HL-60 (cell line): Measurements from ENCODE around the gene KIF3A.

Source experiments
- DNase-seq, 2 experiments: peaks; one replicate each; pipeline ENCODE4 v3.0.0-alpha.2; 2010 to 2020; ENCODE audit warnings: low read depth in 1 of 2, low spot score in 1 of 2
- H3K27ac ChIP-seq: fragments of 250-450 bp; sonication (Bioruptor Pico); replicated peaks from 2 replicates; pipeline ENCODE4 v1.5.1; 2020; ENCODE audit warnings: mild to moderate bottlenecking, moderate library complexity
- H3K27me3 ChIP-seq: fragments of 250-450 bp; sonication (Bioruptor Pico); 2 replicates; pipeline ENCODE4 v1.5.1; 2021; ENCODE audit warnings: mild to moderate bottlenecking, moderate library complexity; ENCODE audit not compliant: insufficient read depth, poor library complexity, severe bottlenecking
- H3K4me3 ChIP-seq: replicated peaks from 2 replicates; pipeline ENCODE4 v1.5.1; 2011; ENCODE audit warnings: mild to moderate bottlenecking, control low read depth, low read length; ENCODE audit not compliant: insufficient read depth
- CTCF ChIP-seq: IDR thresholded peaks from one replicate; pipeline ENCODE4 v1.5.1; 2011; ENCODE audit warnings: low read length, control low read depth, inconsistent platforms; ENCODE audit not compliant: insufficient read depth
- GABPA ChIP-seq: IDR thresholded peaks from 2 replicates; pipeline ENCODE4 v1.6.1; 2012; ENCODE audit warnings: low read depth
- POLR2AphosphoS5 ChIP-seq: IDR thresholded peaks from 2 replicates; pipeline ENCODE4 v1.6.1; 2012; ENCODE audit warnings: low read depth
- REST ChIP-seq: IDR thresholded peaks from 2 replicates; pipeline ENCODE4 v1.6.1; 2012; ENCODE audit warnings: low read depth; ENCODE audit not compliant: insufficient replicate concordance
- SPI1 ChIP-seq: IDR thresholded peaks from 2 replicates; pipeline ENCODE4 v1.6.1; 2012; ENCODE audit warnings: low read depth, mild to moderate bottlenecking, borderline replicate concordance

Gene KIF3A

GRCh38 chr5:132675936-132676689 lies 61.2 kb downstream of the KIF3A start:
- no peaks in the 10 kb centered on the region for H3K27me3 ChIP-seq
- TF ChIP-seq SPI1: no peak
- no peak for TF ChIP-seq CTCF
- no peak for TF ChIP-seq REST
- no peak for TF ChIP-seq POLR2AphosphoS5
- no peak for TF ChIP-seq GABPA
- DNase-seq: no peak
- no peak overlapping the region for H3K4me3 ChIP-seq
- no peak overlapping the region for H3K27ac ChIP-seq

GRCh38 chr5:132674671-132675506 lies 62.5 kb downstream of the KIF3A start:
- TF ChIP-seq POLR2AphosphoS5 (no peak), CTCF (no peak), SPI1 (no peak), REST (no peak), GABPA (no peak)
- Histone ChIP-seq H3K27me3 (no peaks in the 10 kb centered on the region), H3K27ac (no peak overlapping the region), H3K4me3 (no peak overlapping the region)
- DNase-seq: no peak

- no peak for TF ChIP-seq POLR2AphosphoS5
- no peak for TF ChIP-seq GABPA
- no peak for TF ChIP-seq SPI1
- TF ChIP-seq CTCF: no peak
- TF ChIP-seq REST: no peak
- no peak for DNase-seq
- no peak within 1 kb of the TSS for H3K27ac ChIP-seq
Observed at GRCh38 chr5:132673939-132674630, 63.3 kb downstream of the KIF3A start, which contains the start of gene IL4. Gene IL4 (plus strand): TSS chr5:132673989. CDS start chr5:132674051, 62 bp downstream.

More at GRCh38 chr5:132673939-132674630, 63.3 kb downstream of the KIF3A start, which contains the start of gene IL4:
- Histone ChIP-seq H3K27me3 (no peaks in the 10 kb centered on the region), H3K4me3 (no peak within 1 kb of the TSS)
